ENCODE data around the gene PTTG2.

DNA sequence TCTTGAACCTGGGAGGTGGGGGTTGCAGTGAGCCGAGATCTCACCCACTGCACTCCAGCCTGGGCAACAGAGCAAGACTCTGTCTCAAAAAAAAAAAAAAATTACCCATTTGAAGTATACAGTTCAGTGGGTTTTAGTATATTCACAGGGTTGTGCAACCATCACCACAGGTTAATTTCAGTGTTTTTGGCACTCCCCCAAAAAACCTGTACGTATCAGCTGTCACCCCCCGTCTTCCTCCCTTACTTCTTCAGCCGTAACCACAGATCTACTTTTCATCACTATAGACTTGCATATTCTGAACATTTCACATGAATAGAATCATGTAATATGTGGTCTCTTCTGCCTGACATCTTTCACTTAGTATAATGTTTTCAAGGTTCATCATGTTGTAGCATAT is 11.7 kb upstream of the PTTG2 start:
- TF ChIP-seq, protein P1, sequence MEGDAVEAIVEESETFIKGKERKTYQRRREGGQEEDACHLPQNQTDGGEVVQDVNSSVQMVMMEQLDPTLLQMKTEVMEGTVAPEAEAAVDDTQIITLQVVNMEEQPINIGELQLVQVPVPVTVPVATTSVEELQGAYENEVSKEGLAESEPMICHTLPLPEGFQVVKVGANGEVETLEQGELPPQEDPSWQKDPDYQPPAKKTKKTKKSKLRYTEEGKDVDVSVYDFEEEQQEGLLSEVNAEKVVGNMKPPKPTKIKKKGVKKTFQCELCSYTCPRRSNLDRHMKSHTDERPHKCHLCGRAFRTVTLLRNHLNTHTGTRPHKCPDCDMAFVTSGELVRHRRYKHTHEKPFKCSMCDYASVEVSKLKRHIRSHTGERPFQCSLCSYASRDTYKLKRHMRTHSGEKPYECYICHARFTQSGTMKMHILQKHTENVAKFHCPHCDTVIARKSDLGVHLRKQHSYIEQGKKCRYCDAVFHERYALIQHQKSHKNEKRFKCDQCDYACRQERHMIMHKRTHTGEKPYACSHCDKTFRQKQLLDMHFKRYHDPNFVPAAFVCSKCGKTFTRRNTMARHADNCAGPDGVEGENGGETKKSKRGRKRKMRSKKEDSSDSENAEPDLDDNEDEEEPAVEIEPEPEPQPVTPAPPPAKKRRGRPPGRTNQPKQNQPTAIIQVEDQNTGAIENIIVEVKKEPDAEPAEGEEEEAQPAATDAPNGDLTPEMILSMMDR (conservative IDR thresholded peaks at IDR 0.05; ENCODE audit: low read length), result no peak
- TF ChIP-seq EZH2phosphoT487 (IDR thresholded peaks at IDR 0.05; ENCODE audit: borderline replicate concordance), result no peak

Measured in Loucy (cell line).